WI38 (cell line): Measurements from ENCODE around the gene SBNO1.

Experiments
- H3K4me3 ChIP-seq: 2 replicates; pipeline ENCODE4 v1.5.1; 2011; ENCODE audit warnings: low read depth, mild to moderate bottlenecking, control low read depth, low read length
- TF ChIP-seq, protein P1 (sequence below): IDR thresholded peaks from 2 replicates; pipeline ENCODE4 v1.5.1; 2012; ENCODE audit warnings: low read depth, mild to moderate bottlenecking, control low read depth, low read length

The SBNO1 gene

GRCh38 chr12:123245678-123246077 lies 119.0 kb downstream of the SBNO1 start:
- no peak overlapping the region for H3K4me3 ChIP-seq
- TF ChIP-seq, protein P1, sequence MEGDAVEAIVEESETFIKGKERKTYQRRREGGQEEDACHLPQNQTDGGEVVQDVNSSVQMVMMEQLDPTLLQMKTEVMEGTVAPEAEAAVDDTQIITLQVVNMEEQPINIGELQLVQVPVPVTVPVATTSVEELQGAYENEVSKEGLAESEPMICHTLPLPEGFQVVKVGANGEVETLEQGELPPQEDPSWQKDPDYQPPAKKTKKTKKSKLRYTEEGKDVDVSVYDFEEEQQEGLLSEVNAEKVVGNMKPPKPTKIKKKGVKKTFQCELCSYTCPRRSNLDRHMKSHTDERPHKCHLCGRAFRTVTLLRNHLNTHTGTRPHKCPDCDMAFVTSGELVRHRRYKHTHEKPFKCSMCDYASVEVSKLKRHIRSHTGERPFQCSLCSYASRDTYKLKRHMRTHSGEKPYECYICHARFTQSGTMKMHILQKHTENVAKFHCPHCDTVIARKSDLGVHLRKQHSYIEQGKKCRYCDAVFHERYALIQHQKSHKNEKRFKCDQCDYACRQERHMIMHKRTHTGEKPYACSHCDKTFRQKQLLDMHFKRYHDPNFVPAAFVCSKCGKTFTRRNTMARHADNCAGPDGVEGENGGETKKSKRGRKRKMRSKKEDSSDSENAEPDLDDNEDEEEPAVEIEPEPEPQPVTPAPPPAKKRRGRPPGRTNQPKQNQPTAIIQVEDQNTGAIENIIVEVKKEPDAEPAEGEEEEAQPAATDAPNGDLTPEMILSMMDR: no peak

GRCh38 chr12:123243671-123244262 lies 120.9 kb downstream of the SBNO1 start:
- TF ChIP-seq, protein P1: no peak
- H3K4me3 ChIP-seq: no peak overlapping the region

DNA sequence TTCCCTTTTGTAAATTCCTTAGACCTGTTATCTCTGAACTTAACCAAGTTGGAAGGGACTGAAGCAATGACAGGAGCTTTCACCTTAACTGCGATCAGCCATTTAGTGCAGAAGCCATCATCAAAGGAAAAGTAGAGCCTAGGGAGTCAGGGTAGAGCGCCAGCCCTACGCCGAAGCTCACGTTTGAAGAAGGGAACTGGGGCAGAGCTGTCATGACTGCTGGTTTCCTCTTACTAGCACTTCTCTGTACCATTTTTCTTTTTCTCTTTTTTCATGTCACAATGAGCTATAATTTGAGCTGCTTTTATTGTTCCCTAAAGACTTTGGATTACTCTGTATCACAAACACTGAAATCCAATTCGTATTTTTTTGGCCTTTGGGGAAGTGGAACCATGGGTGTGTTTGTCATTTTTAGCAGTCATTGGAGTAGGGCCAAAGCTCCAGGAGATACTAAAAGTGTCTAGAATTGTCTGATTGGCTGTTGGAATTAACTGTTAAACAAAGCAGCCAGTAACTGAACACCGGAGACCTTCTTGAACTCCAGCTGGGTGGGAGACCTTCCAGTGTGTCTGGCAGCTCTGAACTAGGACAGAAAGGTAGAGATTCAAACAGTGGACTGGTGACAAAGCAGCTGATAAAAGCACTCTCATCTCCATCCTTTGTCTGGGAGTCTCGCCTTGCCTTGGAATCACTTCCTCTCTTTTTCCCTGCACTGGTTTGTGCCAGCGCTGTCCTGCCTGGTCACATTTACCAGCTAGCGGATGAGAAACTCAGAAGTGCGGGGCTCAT lies 122.3 kb downstream of the SBNO1 start:
- no peak overlapping the region for H3K4me3 ChIP-seq
- TF ChIP-seq, protein P1: no peak
